Skeletal muscle cell (primary cell): ENCODE measurements around the gene SSTR5.

Experiments
- DNase-seq: peaks from one replicate; pipeline ENCODE4 v3.0.0-alpha.2; 2010; ENCODE audit warnings: low read depth
- H3K4me3 ChIP-seq: 2 replicates; pipeline ENCODE4 v1.5.1; 2011; ENCODE audit warnings: low read depth, mild to moderate bottlenecking, control low read depth, low read length, moderate library complexity

SSTR5 gene

GRCh38 chr16:1051446-1051845 lies 21.1 kb upstream of the SSTR5 start:
- H3K4me3 ChIP-seq: no peak overlapping the region
- DNase-seq: no peak

- no peak for DNase-seq
- no peak overlapping the region for H3K4me3 ChIP-seq
Measured at GRCh38 chr16:1052721-1053120, 19.8 kb upstream of the SSTR5 start.

GRCh38 chr16:1053121-1053521 lies 19.4 kb upstream of the SSTR5 start:
- peak; percentile 42 for DNase-seq
- H3K4me3 ChIP-seq: no peak overlapping the region

- no peak overlapping the region for H3K4me3 ChIP-seq
- DNase-seq: no peak
Measured at GRCh38 chr16:1053700-1054368, 18.7 kb upstream of the SSTR5 start.

- DNase-seq: peak; percentile 28
- H3K4me3 ChIP-seq: no peak overlapping the region
Measured at GRCh38 chr16:1054660-1055556, 17.6 kb upstream of the SSTR5 start.

GRCh38 chr16:1055557-1055924 lies 17.0 kb upstream of the SSTR5 start:
- no peak overlapping the region for H3K4me3 ChIP-seq
- no peak for DNase-seq

- no peak overlapping the region for H3K4me3 ChIP-seq
- DNase-seq: no peak
Measured at GRCh38 chr16:1056196-1056595, 16.4 kb upstream of the SSTR5 start.

GRCh38 chr16:1057252-1057932 lies 15.2 kb upstream of the SSTR5 start:
- DNase-seq: no peak
- H3K4me3 ChIP-seq: no peak overlapping the region

GRCh38 chr16:1058216-1058615 lies 14.3 kb upstream of the SSTR5 start:
- no peak for DNase-seq

GRCh38 chr16:1059310-1059709 lies 13.2 kb upstream of the SSTR5 start:
- DNase-seq: no peak
- no peak overlapping the region for H3K4me3 ChIP-seq

More at GRCh38 chr16:1058216-1058615, 14.3 kb upstream of the SSTR5 start:
- H3K4me3 ChIP-seq: no peak overlapping the region

- H3K4me3 ChIP-seq: no peak overlapping the region
- no peak for DNase-seq
Measured at GRCh38 chr16:1060416-1061340, 11.9 kb upstream of the SSTR5 start.

- no peak for DNase-seq
- H3K4me3 ChIP-seq: no peak overlapping the region
Measured at GRCh38 chr16:1061769-1062505, 10.6 kb upstream of the SSTR5 start.

- no peak overlapping the region for H3K4me3 ChIP-seq
- no peak for DNase-seq
Measured at GRCh38 chr16:1062895-1063294, 9.7 kb upstream of the SSTR5 start.

- H3K4me3 ChIP-seq: no peak overlapping the region
- no peak for DNase-seq
Measured at GRCh38 chr16:1063728-1064127, 8.8 kb upstream of the SSTR5 start.

GRCh38 chr16:1065469-1066128 lies 6.9 kb upstream of the SSTR5 start:
- H3K4me3 ChIP-seq: no peak overlapping the region
- DNase-seq: no peak

- H3K4me3 ChIP-seq: no peak overlapping the region
- no peak for DNase-seq
Measured at GRCh38 chr16:1066584-1067172, 5.9 kb upstream of the SSTR5 start.

- no peak for DNase-seq
Measured at GRCh38 chr16:1067629-1068028, 4.9 kb upstream of the SSTR5 start.

GRCh38 chr16:1068451-1068850 lies 4.1 kb upstream of the SSTR5 start:
- DNase-seq: no peak
- no peak overlapping the region for H3K4me3 ChIP-seq

More at GRCh38 chr16:1067629-1068028, 4.9 kb upstream of the SSTR5 start:
- H3K4me3 ChIP-seq: no peak overlapping the region
